Right ventricle myocardium inferior (tissue), 1 donor: ENCODE measurements around the gene EPHA2. TPM values are rescaled to one million over a fixed set of nuclear protein-coding genes. Genes with fewer than 3 reads are reported as not detected.
"Not testable (repeated sequence)": the region's sequence is repeated elsewhere in the genome, so short reads cannot be mapped to it uniquely, and the experiment has no call there.

ENCODE experiments used
- ATAC-seq: fragments of 200-7000 bp; cut with Tn5 transposase; one replicate; pipeline ENCODE4 v1.9.1; 2020; ENCODE audit warnings: mild to moderate bottlenecking, moderate library complexity
- DNase-seq: peaks from one replicate; pipeline ENCODE4 v3.0.0; 2021; ENCODE audit errors: missing footprints
- intact Hi-C: fragments of 100-400 bp; cut with DNase I; formaldehyde crosslinking; loops from one replicate; pipeline ENCODE4 v1.11.0; 2022
- total RNA-seq: library from RNA; stranded (reverse); fragmentation: NEBNext Ultra II Directional; extraction: Animal tissue kit (Norgen Biotek cat#: 25700); gene quantifications from one replicate; pipeline ENCODE4 v1.2.1, GENCODE V29; 2021
- donor health status: DM: no; HTN: yes; CAD: no; lungs with severe emphysema.

The EPHA2 gene
- total RNA-seq, 1 donor from 2014 or later: 7.3 TPM

DNA sequence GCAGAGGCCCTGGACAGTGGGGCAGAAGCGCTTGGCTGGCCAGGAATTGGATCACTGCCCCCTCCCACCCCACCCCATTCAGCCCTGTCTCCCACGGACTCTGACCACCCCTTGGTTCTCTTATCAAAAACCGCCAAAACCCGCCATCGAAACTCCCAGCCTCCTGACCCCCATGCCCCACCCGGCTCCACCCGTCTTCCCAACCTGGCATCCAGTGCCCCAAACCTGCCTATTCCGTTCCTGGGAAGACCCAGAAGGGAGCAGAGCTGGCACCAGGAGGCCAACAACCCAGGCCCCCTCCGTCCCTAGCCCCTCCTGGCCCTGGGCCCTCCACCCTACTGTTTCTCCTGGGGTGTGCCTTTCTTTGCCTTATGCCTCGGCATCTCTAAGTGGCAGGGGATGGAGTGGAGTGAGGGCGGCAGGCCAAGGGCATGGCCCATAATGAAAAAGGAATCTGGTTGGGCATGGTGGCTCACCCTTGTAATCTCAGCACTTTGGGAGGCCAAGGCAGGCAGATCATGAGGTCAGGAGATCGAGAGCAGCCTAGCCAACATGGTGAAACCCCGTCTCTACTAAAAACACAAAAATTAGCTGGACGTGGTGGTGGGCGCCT lies 16.5 kb upstream of the EPHA2 start:
- intact Hi-C loops: no loop called here
- ATAC-seq (no peak), DNase-seq (no peak)

DNA sequence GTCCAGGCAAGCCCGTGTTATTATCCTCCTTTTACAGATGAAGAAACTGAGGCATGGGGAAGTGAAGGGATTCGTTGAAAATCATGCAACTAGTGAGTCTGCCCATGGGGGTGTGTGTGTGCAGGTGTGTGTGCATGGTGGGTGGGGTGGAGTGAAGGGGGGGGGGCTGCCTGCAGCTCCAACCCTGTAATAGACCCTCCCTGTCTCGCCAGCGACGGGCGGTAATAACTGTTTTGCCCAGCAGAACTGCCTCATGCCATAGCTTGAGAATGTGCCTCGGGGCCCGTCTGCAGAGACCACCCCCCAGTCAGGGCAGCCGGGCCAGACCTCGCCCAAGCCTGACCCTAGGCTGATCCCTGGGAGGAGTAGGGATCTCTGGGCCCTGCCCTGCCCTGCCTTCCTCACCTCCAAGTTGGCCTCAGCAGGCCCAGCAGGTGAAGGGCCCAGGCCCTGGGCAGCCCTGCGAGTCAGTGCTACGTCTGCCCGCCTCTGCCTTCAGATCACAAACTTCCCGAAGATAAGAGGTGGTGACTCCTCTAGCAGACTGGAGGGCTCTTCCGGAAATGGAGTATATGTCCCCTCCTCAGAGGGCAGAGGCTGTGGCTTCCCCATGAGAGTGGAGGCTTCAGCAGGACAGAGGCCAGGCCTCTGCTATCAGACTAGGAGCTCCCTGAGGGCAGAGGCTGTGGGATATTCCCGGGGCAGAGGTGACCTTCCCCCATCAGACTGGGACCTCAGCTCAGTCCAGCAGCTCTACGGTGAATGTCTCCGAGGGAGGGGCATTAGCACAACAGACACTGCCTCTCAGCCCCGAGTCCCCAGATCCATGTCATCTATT lies 15.7 kb upstream of the EPHA2 start:
- ATAC-seq (no peak), DNase-seq (no peak)
- intact Hi-C loops: no loop called here

DNA sequence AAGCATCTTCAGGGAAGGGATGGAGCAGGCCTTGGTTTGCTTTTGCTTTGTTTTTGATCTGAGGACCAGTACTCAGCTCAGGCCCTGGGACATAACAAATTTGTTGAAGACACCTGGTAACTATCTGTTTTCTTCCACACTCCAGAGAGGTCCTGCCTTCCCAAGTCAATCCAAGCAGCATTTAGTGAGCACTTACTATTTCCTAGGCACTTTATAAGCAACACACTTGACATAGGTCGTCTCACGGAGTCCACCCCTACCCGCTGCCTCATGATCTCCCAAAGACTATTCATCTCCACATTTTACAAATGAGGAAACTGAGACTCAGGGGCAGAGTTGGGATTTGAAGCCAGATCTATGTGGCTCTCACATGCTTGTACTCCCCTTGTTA lies 14.4 kb upstream of the EPHA2 start:
- DNase-seq (no peak), ATAC-seq (no peak)
- intact Hi-C loops: no loop called here

DNA sequence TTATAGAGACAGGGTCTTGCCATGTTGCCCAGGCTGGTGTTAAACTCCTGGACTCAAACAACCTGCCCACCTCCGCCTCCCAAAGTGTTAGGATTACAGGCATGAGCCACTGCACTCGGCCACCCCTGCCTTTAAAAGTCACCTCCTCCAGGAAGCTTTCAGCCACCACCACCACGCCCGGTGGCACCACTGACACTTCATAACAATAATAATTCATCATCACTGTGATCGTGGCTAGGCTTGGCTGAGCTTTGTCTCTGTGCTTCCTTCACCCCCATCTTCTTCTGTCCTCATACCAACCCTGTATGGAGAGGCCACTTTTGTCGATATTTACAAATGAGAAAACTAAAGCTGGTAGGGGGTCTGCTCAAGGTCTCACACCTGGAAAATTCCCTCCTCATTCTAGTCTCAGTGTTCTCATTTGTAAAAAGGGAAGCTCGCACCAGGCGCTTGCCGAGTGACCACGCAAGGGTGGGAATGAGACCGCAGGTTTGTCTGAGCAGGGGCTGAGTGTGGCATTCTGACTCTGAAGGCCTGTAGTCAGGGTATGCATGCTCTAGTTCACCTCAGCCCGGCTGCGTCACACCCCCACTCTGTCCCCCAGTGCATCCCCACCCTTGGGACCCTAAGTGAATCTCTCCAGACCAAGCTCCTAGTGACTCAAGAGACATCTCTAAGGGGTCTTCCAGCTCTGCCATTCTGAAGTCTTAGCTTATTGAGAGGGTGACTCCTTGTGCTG lies 12.9 kb upstream of the EPHA2 start:
- intact Hi-C loops: no loop called here
- ATAC-seq (no peak), DNase-seq (no peak)

DNA sequence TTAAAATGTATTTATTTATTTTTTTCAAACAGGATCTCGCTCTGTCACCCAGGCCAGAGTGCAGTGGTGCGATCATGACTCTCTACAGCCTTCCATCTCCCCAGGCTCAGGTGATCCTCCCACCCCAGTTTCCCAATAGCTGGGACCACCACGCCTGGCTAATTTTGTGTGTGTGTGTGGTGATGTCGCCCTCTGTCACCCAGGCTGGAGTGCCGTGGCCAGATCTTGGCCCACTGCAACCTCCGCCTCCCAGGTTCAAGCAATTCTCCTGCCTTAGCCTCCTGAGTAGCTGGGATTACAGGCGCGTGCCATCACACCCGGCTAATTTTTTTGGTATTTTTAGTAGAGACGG lies 12.3 kb upstream of the EPHA2 start:
- intact Hi-C loops, DNase-seq, ATAC-seq: not testable (repeated sequence)

DNA sequence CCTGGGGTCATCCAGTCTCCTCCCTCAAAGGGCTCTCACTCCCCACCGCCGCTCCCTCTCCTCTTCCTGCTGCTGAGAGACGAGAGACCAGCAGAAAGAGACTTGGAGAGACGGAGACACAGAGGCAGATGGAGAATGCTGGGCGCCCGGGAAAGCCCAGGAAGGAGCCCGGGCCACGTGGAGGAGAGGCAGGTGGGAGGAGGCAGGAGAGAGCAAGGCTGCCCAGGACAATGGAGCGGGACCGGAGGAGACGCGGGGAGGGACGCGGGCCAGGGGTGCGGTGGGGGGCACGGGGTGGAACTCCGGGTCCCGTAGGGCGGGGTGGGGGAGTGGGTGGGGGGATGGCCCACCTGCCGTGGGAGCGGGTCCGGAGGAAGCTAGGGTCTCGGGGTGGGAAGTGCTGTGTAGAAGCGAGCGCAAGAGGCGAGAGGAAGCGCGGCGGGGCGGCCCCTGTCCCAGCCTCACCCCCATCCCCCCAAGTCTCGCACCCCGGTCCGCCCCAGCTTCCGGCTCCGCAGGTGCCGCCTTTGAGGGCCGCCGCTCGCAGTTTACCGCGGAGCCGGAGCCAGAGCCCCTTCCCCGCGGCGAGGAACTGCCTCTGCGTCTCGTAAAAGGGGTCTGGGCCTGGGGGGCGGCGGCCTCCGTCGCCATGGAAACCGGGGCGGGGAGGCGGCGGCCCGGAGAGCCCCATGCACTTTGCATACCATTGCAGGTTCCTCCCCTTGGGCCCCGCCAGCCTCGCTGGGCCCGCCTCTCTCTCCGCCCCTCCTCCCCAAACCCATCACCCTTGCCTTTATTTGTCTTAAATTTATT lies 11.7 kb upstream of the EPHA2 start:
- peak; percentile 48 for ATAC-seq
- intact Hi-C loops: no loop called here
- no peak for DNase-seq

DNA sequence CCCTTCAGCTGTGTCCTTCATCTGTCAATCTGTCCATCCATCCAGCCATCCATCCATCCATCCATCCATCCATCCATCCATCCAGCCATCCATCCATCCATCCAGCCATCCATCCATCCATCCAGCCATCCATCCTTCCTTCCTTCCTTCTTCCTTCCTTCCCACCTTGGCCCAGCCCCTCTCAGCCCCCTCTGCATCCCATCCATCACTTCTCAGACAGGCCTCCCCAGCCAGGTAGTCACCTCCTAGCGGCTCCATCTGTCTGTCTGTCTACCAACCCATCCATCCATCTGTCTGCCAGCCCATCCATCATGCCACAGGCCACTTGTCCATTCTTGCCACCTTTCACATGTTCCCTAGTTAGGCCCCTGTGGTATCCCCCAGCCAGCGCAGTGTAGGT lies 10.2 kb upstream of the EPHA2 start:
- DNase-seq: no peak
- intact Hi-C loops: no loop called here
- no peak for ATAC-seq

DNA sequence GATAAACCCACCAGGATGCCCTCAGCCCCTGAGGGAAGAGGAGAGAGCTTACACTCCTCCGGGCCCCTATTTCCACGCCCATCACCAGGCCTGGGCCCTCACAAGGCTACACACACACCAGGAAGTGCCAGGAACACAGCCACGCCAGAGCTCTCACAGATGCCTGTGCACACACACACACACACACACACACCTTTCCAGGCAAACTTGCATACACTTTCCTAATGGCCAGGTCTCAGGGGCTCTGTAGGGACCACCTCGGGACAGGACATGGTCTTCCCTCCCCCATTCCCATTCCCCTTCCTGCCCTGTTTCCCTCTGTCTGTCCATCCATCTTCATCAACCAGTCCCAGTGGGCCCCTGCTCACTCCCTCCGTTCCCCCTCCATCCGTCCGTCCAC lies 9.7 kb upstream of the EPHA2 start:
- ATAC-seq: no peak
- intact Hi-C loops: no loop called here
- DNase-seq: no peak

DNA sequence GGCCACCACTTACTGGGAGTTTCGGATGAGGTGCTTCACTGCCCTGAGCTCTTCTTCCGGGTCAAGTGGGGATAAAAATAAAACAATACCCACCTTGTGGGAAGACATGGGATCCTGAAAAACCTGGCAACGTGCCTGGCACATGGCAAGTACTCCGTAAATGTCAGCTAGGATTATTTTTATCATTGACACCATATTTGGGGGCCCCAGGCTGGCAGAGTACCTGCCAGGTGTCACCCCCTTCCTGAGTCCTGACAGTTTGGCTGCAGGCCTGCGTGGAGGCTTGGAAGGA lies 9.2 kb upstream of the EPHA2 start:
- intact Hi-C loops: no loop called here
- no peak for DNase-seq
- no peak for ATAC-seq

DNA sequence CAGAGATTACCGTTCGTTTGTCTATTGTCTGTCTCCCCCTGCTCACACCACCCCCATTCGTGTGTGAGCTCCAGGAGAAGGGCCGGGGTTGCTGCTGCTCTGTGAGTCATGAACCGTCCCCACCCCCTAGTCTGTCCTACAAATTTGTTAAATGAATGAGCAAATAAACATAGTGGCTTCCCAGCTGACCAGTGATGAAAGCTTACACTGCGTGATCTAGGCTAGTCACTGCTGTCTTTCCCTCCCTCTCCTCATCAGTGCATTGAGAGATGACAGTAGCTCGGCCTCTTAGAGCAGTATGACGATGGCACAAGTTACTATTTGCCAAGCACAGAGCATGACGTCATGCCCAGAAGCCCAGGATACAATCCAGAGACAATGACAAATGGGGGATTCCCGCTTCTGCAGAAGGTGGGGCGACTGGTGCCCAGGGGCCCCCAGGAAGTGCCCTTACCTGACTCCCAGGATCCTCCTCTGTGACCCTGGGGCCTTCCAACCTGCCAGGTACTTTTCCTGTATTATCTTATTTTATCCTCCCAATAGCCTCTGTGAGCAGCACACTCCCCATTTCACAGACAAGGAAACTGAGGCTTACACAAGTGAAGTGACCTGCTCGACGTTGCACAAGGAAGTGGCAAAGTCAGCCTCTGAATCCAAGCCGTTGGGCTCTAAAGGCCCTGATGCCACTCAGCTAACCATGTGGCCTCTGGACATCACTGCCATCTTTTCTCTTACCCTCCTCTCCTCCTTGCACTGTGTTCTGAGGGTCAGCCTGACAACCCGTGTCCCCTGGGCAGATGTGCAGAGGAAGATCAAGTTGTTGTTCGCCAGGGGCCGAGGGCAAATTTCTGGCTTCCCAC lies 8.6 kb upstream of the EPHA2 start:
- ATAC-seq (no peak), DNase-seq (no peak)
- intact Hi-C loops: no loop called here

DNA sequence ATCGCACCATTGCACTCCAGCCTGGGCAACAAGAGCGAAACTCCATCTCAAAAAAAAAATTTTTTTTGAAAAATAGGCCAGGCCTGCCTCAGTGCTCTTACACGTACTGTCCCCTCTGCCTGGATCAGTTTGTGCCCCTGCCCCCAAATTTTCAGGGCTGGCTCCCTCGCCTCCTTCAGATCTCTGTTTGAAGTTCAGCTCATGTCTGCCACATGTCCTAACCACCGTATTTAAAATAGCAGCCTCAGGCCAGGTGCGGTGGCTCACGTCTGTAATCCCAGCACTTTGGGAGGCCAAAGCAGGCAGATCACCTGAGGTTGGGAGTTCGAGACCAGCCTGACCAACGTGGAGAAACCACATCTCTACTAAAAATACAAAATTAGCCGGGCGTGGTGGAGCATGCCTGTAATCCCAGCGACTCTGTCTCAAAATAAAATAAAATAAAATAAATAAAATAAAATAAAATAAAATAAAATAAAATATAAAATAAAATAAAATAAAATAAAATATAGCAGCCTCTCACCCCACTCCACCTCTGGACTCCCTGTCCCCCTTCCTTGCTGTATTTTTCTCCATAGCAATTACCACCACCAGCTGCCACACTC lies 7.8 kb upstream of the EPHA2 start:
- ATAC-seq, intact Hi-C loops: not testable (repeated sequence)

DNA sequence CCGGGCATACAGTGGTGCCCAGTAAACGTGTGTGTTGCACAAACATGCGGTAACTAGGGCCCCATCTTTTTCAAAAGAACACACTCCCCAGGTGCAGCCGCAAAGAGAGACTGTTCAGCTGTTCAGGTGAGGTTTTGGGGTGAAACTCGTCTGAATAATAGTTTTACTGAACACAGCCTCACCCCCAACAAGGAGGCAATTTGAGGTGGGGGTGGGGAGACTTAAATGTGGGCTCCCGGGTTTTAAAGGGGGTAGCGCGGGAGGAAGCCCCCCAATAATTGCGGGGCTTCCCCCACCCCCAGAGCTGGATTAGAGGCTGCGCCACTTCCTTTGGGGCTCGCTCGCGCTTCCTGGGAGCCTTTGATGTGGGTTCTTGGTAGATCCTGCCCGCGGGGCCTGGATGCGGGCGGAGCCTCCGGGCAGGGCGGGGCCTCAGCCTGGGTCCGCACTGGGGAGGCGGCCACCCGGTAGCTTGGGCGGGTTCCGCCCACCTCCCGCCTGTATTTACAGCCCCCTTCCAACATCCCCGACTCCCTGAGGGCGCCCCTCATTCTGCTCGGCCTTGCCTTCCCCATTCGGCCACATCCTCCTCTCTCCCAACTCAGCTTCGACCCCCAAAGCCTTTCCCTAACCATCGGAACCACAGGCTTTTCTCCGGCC lies 6.4 kb upstream of the EPHA2 start:
- ATAC-seq: no peak
- DNase-seq: no peak
- intact Hi-C loops: no loop called here

More for the DNA sequence above, 7.8 kb upstream of the EPHA2 start:
- DNase-seq: not testable (repeated sequence)

DNA sequence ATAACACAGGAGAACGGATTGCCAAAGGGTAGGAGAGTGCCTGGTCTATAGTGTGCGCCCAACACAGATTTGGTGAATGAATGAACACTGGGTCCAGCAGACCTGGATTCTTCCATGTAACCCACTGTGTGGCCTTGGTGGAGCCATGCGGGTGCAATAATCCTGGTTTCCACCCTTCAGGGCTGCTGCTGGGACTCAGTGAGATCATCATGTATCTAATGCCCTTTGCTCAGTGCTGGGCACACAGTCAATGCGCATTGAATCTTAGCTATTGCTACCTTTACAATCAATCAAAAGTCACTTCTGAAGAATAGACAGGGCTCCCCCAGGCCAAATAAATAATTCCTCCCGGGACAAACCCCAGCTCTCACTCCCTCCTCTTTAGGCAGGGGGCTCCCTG lies 5.8 kb upstream of the EPHA2 start:
- no peak for ATAC-seq
- intact Hi-C loops: no loop called here
- DNase-seq: no peak

DNA sequence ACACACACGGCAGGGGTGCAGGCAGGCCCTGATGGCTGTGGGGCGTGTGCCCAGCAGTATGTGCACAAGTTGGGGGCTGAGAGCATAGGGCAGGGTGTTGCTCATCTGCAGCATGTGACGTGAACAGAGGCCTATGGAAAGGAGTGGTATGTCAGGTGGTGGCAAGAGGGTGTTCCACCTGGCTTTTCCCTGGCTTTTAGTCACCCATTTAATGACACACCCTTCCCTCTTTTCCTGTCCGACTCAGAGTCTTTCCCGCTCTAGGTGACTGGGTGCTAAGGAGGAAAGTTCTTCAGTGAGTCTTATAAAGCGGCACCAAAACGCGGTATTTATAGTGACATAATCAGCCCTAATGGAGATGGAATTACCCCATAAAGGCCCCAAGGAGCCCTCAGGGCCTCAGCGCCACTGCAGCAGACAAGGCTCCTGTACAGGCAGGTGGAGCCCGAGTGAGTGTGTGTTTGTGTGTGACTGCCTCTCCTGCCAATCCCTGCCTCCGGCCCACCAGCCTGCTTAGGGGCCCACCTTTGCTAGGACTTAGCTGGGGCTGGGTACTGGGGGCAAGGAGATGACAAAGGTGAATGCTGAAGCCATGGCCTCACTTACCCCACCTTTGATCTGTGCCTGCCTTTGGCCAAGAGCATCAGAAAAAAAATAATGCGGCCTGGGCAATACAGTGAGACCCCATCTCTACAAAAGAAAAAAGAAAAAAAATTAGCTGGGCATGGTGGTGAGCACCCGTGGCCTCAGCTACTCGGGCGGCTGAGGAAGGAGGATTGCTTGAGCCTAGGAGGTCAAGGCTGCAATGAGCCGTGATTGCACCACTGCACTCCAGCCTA lies 3.3 kb upstream of the EPHA2 start:
- intact Hi-C loops: no loop called here
- no peak for DNase-seq
- no peak for ATAC-seq

DNA sequence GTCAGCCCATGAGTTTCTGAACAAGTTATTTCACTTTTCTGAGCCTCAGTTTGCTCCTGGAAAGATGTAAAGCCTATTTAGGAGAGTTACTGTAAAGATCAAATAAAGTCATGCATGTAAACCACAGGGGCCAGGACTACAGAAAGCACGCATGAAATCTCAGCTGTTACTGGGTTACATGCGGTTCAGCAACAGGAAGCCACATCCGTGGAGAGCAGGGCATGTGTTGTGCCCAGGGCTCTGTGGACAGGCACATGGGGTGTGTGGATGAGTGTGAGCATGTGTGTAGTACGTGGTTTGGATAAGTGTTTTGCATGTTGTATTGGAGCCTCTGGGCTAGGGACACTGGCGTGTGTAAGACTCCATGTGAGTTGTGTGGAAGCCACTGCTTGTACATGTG lies 2.2 kb upstream of the EPHA2 start:
- intact Hi-C loops: no loop called here
- no peak for ATAC-seq
- DNase-seq: no peak

DNA sequence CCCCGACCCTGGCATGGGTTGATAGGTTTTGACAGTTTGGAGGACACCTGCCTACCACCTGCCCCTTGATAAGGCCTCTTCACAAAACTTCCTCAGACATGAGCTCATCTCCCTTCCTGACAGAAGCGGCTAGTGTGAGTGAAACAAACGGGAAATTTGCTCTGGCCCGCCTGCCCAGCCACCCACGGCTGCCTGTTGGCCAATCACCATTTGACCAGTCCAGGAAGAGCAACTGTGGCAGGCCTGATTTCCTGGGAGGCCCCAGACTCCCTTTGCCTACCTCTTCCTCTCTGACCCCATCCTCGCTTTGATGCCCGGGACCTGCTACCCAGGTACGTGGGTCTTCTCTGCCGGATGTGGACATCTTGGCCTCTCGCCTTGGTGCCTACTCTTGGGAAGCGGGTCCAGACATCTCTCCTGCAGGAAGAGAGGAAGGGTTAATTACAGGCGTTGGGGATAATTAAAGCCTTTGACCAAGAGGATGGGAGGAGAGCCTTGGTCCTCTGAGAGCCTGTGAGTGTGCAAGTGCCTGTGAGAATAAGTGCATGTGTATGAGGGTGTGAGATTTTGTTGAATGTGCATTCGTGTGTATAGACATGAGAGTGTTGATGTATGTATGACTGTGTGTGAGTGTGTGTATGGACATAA lies 1.1 kb upstream of the EPHA2 start:
- intact Hi-C loops: no loop called here
- ATAC-seq (no peak), DNase-seq (no peak)
